MM.1S (cell line): ENCODE data around the gene SCGN.

Experiments
- EZH2 ChIP-seq: fragments of 300-600 bp; sonication (generic); optimal IDR thresholded peaks from 2 replicates; pipeline ENCODE3; 2017; ENCODE audit warnings: low read depth, mild to moderate bottlenecking, antibody characterized with exemption, low read length, mixed read lengths
- TF ChIP-seq, protein P1 (sequence below): fragments of 300-600 bp; sonication (generic); IDR thresholded peaks from 2 replicates; pipeline ENCODE4 v1.5.1; 2016; ENCODE audit warnings: antibody characterized with exemption, low read length, mixed read lengths

DNA sequence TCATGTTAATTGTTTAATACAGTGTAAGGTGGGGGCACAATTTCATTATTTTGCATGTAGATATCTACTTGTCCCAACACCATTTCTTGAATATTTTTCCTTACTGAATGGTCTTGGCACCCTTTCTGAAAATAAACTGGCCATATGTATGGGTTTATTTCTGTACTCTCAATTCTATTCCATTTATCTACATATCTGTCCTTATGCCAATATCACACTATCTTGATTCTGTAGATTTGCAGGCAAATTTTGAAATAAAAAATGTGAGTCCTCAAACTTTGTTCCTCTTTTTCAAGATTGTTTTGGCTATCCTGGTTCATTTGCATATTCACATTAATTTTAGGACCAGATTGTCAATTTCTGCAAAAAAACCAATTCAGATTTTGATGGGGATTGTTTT, 34.8 kb downstream of the SCGN start:
- TF ChIP-seq, protein P1, sequence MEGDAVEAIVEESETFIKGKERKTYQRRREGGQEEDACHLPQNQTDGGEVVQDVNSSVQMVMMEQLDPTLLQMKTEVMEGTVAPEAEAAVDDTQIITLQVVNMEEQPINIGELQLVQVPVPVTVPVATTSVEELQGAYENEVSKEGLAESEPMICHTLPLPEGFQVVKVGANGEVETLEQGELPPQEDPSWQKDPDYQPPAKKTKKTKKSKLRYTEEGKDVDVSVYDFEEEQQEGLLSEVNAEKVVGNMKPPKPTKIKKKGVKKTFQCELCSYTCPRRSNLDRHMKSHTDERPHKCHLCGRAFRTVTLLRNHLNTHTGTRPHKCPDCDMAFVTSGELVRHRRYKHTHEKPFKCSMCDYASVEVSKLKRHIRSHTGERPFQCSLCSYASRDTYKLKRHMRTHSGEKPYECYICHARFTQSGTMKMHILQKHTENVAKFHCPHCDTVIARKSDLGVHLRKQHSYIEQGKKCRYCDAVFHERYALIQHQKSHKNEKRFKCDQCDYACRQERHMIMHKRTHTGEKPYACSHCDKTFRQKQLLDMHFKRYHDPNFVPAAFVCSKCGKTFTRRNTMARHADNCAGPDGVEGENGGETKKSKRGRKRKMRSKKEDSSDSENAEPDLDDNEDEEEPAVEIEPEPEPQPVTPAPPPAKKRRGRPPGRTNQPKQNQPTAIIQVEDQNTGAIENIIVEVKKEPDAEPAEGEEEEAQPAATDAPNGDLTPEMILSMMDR = no peak
- TF ChIP-seq EZH2 = no peak
